IMR-90 (cell line): ENCODE results near the gene NEK5. TPM values are rescaled to one million over a fixed set of nuclear protein-coding genes. Genes with fewer than 3 reads are reported as not detected.

Experiments
- ATAC-seq: fragments of 200-7000 bp; cut with Tn5 transposase; 2 replicates; pipeline ENCODE4 v1.9.1; 2020; ENCODE audit warnings: low read depth, mild to moderate bottlenecking, moderate library complexity
- BruUV-seq: library from RNA; stranded (reverse); fragments of 400-500 nt; replicated peaks from 2 replicates; lab custom pipeline; 2021; lab: Mats Ljungman, UMichigan
- CTCF ChIA-PET: fragments of 300-600 bp; formaldehyde crosslinking; extraction: SDS; loops from one replicate; lab custom pipeline; 2021; ENCODE audit warnings: antibody characterized with exemption; lab: Yijun Ruan, JAX
- POLR2A ChIA-PET: fragments of 300-600 bp; sonication (Branson Sonifier 250); formaldehyde crosslinking; loops from one replicate; lab custom pipeline; 2022; ENCODE audit warnings: antibody characterized with exemption; ENCODE audit not compliant: unreplicated experiment; lab: Charles Lee
- DNase-seq: peaks from one replicate; pipeline ENCODE4 v3.0.0; 2013
- H2AFZ ChIP-seq: replicated peaks from 2 replicates; pipeline ENCODE3; 2013; ENCODE audit warnings: low read length, mild to moderate bottlenecking; ENCODE audit not compliant: poor library complexity
- H2AK5ac ChIP-seq: 2 replicates; pipeline ENCODE4 v1.6.1; 2013; ENCODE audit warnings: low read depth, low read length, inconsistent platforms
- H2AK9ac ChIP-seq: replicated peaks from 2 replicates; pipeline ENCODE3; 2013; ENCODE audit warnings: mild to moderate bottlenecking, low read depth, low read length, moderate library complexity; ENCODE audit not compliant: poor library complexity
- H2BK120ac ChIP-seq: 2 replicates; pipeline ENCODE4 v1.6.1; 2013; ENCODE audit warnings: low read depth, low read length, inconsistent platforms
- H2BK15ac ChIP-seq: 3 replicates; pipeline ENCODE4 v1.6.1; 2013; ENCODE audit warnings: low read depth, low read length, inconsistent platforms
- H2BK20ac ChIP-seq: 2 replicates; pipeline ENCODE4 v1.6.1; 2013; ENCODE audit warnings: low read depth, mild to moderate bottlenecking, inconsistent platforms, low read length, moderate library complexity
- H2BK5ac ChIP-seq: 2 replicates; pipeline ENCODE4 v1.6.1; 2013; ENCODE audit warnings: mild to moderate bottlenecking, low read depth, low read length, inconsistent platforms; ENCODE audit not compliant: poor library complexity, severe bottlenecking
- H3K14ac ChIP-seq: replicated peaks from 2 replicates; pipeline ENCODE4 v1.6.1; 2013; ENCODE audit warnings: low read depth, low read length, inconsistent platforms
- H3K18ac ChIP-seq: 2 replicates; pipeline ENCODE4 v1.6.1; 2013; ENCODE audit warnings: low read depth, low read length, control low read depth
- H3K23ac ChIP-seq: 2 replicates; pipeline ENCODE4 v1.6.1; 2013; ENCODE audit warnings: low read depth, low read length, inconsistent platforms
- H3K27ac ChIP-seq: 2 replicates; pipeline ENCODE4 v1.5.1; 2013; ENCODE audit warnings: mild to moderate bottlenecking, control low read depth, low read length; ENCODE audit not compliant: insufficient read depth
- H3K27me3 ChIP-seq: 2 replicates; pipeline ENCODE4 v1.6.1; 2013; ENCODE audit warnings: low read length; ENCODE audit not compliant: control insufficient read depth, insufficient read depth
- H3K36me3 ChIP-seq: 2 replicates; pipeline ENCODE4 v1.6.1; 2013; ENCODE audit warnings: low read length, mixed read lengths; ENCODE audit not compliant: control insufficient read depth, insufficient read depth
- H3K4ac ChIP-seq: 2 replicates; pipeline ENCODE4 v1.6.1; 2013; ENCODE audit warnings: low read depth, low read length, inconsistent platforms
- H3K4me1 ChIP-seq: 2 replicates; pipeline ENCODE4 v1.6.1; 2013; ENCODE audit warnings: low read length, mixed read lengths; ENCODE audit not compliant: control insufficient read depth, insufficient read depth
- H3K4me2 ChIP-seq: 2 replicates; pipeline ENCODE4 v1.6.1; 2013; ENCODE audit warnings: low read depth, mild to moderate bottlenecking, control low read depth, low read length, moderate library complexity
- H3K4me3 ChIP-seq: 2 replicates; pipeline ENCODE4 v1.5.1; 2013; ENCODE audit warnings: low read depth, mild to moderate bottlenecking, control low read depth, low read length, moderate library complexity; ENCODE audit not compliant: insufficient read depth
- H3K56ac ChIP-seq: 2 replicates; pipeline ENCODE4 v1.6.1; 2013; ENCODE audit warnings: low read length, inconsistent platforms; ENCODE audit not compliant: insufficient read depth; ENCODE audit errors: extremely low read depth
- H3K79me1 ChIP-seq, 2 experiments: 2 replicates each; pipeline ENCODE4 v1.6.1; 2013; ENCODE audit warnings: low read length in 2 of 2, inconsistent platforms in 1 of 2, low read depth in 1 of 2
- H3K9ac ChIP-seq: 2 replicates; pipeline ENCODE4 v1.6.1; 2013; ENCODE audit warnings: low read depth, low read length, control low read depth
- H3K9me1 ChIP-seq: 2 replicates; pipeline ENCODE4 v1.6.1; 2013; ENCODE audit warnings: low read length, inconsistent platforms; ENCODE audit not compliant: insufficient read depth
- H3K9me3 ChIP-seq: 2 replicates; pipeline ENCODE4 v1.6.1; 2013; ENCODE audit warnings: low read length; ENCODE audit not compliant: control insufficient read depth, insufficient read depth
- H4K20me1 ChIP-seq: 2 replicates; pipeline ENCODE4 v1.6.1; 2013; ENCODE audit warnings: low read length, inconsistent platforms; ENCODE audit not compliant: insufficient read depth
- H4K5ac ChIP-seq: 2 replicates; pipeline ENCODE4 v1.6.1; 2013; ENCODE audit warnings: mild to moderate bottlenecking, low read depth, low read length, control low read depth
- H4K8ac ChIP-seq, 2 experiments: 2 replicates each; pipeline ENCODE4 v1.6.1; 2013; ENCODE audit warnings: low read depth in 2 of 2, low read length in 2 of 2, control low read depth in 1 of 2, inconsistent platforms in 1 of 2
- H4K91ac ChIP-seq: 2 replicates; pipeline ENCODE4 v1.6.1; 2013; ENCODE audit warnings: low read depth, low read length, inconsistent platforms; ENCODE audit not compliant: insufficient read depth
- BHLHE40 ChIP-seq: fragments of 150-350 bp; IDR thresholded peaks from 2 replicates; pipeline ENCODE4 v1.6.1; 2016; ENCODE audit warnings: mild to moderate bottlenecking, low read depth, low read length
- CEBPB ChIP-seq: IDR thresholded peaks from 2 replicates; pipeline ENCODE4 v1.6.1; 2012; ENCODE audit warnings: low read depth, low read length, improper control_type of control experiment
- MAFK ChIP-seq: IDR thresholded peaks from 2 replicates; pipeline ENCODE4 v1.6.1; 2012; ENCODE audit warnings: low read depth, low read length, improper control_type of control experiment
- MAZ ChIP-seq: IDR thresholded peaks from 2 replicates; pipeline ENCODE4 v1.6.1; 2012; ENCODE audit warnings: low read depth, mild to moderate bottlenecking, low read length, improper control_type of control experiment, moderate library complexity, borderline replicate concordance
- WGBS, 2 experiments: methylation state at CpG; one replicate each; pipeline versions ENCODE4 v1.1.5 to v1.1.7; 2013; ENCODE audit warnings: missing lambda C conversion rate in 2 of 2; ENCODE audit not compliant: insufficient read length in 1 of 2; ENCODE audit errors: extremely low coverage in 2 of 2; 5-methylcytosine and 5-hydroxymethylcytosine counted together
- dilution Hi-C: fragments of 300-500 bp; cut with HindIII; formaldehyde crosslinking; loops from one replicate; pipeline ENCODE4 v1.14.3; 2018; ENCODE audit warnings: low sequenced_read_pairs; ENCODE audit not compliant: unreplicated experiment
- in situ Hi-C: fragments of 300-500 bp; cut with MboI; formaldehyde crosslinking; loops from 3 replicates; pipeline ENCODE4 v1.14.3; 2019; ENCODE audit warnings: low sequenced_read_pairs, inconsistent platforms, mixed read lengths
- intact Hi-C: fragments of 100-400 bp; cut with micrococcal nuclease; formaldehyde crosslinking; loops from 2 replicates; pipeline ENCODE4 v1.10.0; 2022
- polyA plus RNA-seq, 3 experiments: library from polyadenylated mRNA; depleted of rRNA; stranded (reverse); fragments of >200 nt; gene quantifications; 2 replicates each; pipeline ENCODE4 v1.2.3, GENCODE V29; 2012; ENCODE audit warnings: low replicate concordance in 1 of 3
- total RNA-seq: library from RNA; depleted of rRNA; stranded (reverse); fragments of >200 nt; gene quantifications from 2 replicates; pipeline ENCODE4 v1.2.3, GENCODE V29; 2012
- TF ChIP-seq, protein P1 (sequence below): fragments of 150-350 bp; IDR thresholded peaks from 2 replicates; pipeline ENCODE4 v1.6.1; 2016; ENCODE audit warnings: low read depth, mild to moderate bottlenecking, low read length, moderate library complexity, borderline replicate concordance

The NEK5 gene
- total and polyA plus RNA-seq, 2 of the 4 experiments (the other 2 are of a cell fraction), result not detected

DNA sequence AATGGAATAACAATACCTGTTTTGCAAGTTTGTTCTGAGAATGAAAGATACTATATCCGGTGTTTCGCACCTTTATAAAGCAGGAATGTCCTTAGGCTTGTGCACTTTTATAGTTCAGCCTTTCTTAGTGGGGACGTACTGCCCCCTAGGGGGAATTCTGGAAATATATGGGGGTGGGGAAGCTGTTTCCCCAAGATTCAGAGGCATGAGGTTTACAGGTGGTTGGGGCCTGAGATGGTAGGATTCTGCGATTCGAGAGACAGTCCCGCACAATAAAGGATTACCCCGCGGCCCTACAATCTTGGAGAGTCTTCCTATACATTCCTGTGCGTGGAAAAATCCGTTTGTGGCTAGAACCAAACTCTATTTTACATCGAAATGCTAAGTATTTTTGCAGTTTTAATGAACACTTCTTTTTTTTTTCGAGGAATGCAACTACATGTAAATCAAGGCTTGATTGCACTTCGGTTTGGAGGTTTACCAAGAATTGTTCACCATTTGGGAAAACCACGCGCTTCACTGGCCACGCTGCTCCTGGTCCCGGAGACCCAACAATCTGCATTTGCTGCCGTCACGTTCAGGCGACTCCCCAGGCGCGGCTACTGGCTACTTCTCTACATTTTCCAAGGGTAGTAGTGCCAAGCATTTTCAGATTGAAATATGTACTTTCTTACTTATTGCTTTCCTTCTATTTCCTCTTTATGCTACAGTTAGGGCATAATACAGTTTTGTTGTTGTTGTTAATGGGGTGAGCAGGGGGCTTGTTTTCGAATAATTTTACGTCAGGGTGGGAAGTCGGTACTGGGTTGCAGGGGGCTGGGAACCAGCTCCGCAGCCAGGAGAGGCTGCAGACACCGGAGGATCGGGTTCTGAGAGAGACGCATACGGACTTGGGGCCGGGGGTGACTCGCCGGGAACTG, 830 bp downstream of the NEK5 start (continued):
- TF ChIP-seq, protein P1, sequence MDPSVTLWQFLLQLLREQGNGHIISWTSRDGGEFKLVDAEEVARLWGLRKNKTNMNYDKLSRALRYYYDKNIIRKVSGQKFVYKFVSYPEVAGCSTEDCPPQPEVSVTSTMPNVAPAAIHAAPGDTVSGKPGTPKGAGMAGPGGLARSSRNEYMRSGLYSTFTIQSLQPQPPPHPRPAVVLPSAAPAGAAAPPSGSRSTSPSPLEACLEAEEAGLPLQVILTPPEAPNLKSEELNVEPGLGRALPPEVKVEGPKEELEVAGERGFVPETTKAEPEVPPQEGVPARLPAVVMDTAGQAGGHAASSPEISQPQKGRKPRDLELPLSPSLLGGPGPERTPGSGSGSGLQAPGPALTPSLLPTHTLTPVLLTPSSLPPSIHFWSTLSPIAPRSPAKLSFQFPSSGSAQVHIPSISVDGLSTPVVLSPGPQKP, result no peak
- TF ChIP-seq CEBPB (no peak), BHLHE40 (no peak)

DNA sequence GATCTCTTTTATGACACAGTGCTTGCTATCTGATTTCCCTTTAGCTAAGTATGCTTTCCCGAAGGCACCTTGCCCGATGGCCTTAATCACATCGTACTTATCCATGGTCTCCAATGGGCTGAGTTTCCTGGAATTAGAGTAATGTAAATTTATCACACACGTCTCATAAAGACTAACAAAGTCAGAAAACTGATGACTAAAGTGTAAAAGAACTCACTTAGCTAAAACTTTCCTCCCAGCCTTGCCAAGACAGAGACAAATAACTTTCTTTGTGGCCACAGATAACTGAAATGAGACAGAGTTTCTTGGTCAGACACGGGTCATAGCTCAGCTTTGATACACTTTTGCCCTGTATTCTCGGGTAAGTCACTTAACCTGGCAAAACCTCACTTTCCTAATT, 1.5 kb downstream of the NEK5 start:
- Histone ChIP-seq H3K14ac (no peak overlapping the region), H2AFZ (no peak overlapping the region), H4K20me1 (no peaks in the 10 kb centered on the region), H3K9me1 (no peaks in the 10 kb centered on the region; the same call in 1 of the 2 replicates), H3K23ac (no peak overlapping the region), H2AK5ac (no peak overlapping the region), H3K27ac (no peak overlapping the region), H3K79me1 (no peaks in the 10 kb centered on the region), H3K9me3 (no peaks in the 10 kb centered on the region), H4K8ac (no peak overlapping the region), H3K4me3 (no peak overlapping the region), H3K4ac (no peak overlapping the region), H2AK9ac (no peak overlapping the region), H2BK20ac (no peak overlapping the region), H3K56ac (no peak overlapping the region), H4K91ac (no peak overlapping the region), H3K18ac (no peak overlapping the region), H3K4me1 (no peaks in the 10 kb centered on the region), H3K27me3 (peaks cover 2% of the 10 kb centered on the region), H2BK5ac (no peak overlapping the region), H4K5ac (no peak overlapping the region), H2BK120ac (no peak overlapping the region), H3K4me2 (peak overlapping the region; percentile 49; the same call in 1 of the 2 replicates), H3K36me3 (peaks cover 8% of the 10 kb centered on the region), H3K9ac (no peak overlapping the region), H2BK15ac (no peak overlapping the region)
- no peak for DNase-seq
- BruUV-seq, result no TSS peak
- TF ChIP-seq MAZ (no peak), MAFK (0 out of 2 replicates have a peak, but pooled peaks have one; percentile 13)
- dilution Hi-C loops, result no loop called here
- in situ Hi-C loops, result loop anchor here (5.0 to 25.0 kb wide), 3 partner anchors 125 to 715 kb away; no protein-coding TSS in a partner anchor
- intact Hi-C loops, result loop anchor here (1.0 to 10.0 kb wide), 9 partner anchors 56 to 1002 kb away; partner anchors contain the start of genes TMEM272 and WDFY2
- ATAC-seq, result peak; percentile 4
- no CpG with 5 or more reads among the region's 6 CpGs for WGBS, 2 experiments
- ChIA-PET POLR2A (no interaction called here), CTCF (interaction anchor here (0.6 to 2.0 kb wide), 15 partner anchors 9 to 313 kb away, joined by 3 to 14 read pairs (median 4); no protein-coding TSS in a partner anchor)
